Measurements from ENCODE around the gene ADIG.

The ADIG gene

DNA sequence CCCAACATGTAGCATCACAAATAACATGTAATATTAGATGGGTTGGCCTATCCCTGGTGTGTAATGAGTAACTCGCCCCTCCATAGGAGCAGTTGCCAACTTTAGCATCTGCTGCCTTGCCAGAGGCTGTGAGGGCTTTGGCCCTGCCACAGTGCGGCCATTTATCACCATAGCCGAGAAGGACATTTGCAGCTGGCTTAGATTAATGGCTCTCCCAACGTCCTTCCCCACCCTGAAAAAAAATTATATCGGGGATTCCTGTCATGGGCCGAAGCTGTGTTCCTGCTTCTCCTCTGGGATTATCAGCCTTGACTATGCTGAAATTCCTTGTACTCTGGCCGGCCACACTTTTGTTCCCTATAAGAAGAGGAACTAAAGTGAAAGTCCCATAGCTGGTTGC, 7.6 kb upstream of the ADIG start:
- TF ChIP-seq, protein P1, sequence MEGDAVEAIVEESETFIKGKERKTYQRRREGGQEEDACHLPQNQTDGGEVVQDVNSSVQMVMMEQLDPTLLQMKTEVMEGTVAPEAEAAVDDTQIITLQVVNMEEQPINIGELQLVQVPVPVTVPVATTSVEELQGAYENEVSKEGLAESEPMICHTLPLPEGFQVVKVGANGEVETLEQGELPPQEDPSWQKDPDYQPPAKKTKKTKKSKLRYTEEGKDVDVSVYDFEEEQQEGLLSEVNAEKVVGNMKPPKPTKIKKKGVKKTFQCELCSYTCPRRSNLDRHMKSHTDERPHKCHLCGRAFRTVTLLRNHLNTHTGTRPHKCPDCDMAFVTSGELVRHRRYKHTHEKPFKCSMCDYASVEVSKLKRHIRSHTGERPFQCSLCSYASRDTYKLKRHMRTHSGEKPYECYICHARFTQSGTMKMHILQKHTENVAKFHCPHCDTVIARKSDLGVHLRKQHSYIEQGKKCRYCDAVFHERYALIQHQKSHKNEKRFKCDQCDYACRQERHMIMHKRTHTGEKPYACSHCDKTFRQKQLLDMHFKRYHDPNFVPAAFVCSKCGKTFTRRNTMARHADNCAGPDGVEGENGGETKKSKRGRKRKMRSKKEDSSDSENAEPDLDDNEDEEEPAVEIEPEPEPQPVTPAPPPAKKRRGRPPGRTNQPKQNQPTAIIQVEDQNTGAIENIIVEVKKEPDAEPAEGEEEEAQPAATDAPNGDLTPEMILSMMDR (IDR thresholded peaks at IDR 0.05; ENCODE audit: extremely low read depth, missing control alignments), result no peak
- no peak for DNase-seq (ENCODE audit: low spot score)

DNA sequence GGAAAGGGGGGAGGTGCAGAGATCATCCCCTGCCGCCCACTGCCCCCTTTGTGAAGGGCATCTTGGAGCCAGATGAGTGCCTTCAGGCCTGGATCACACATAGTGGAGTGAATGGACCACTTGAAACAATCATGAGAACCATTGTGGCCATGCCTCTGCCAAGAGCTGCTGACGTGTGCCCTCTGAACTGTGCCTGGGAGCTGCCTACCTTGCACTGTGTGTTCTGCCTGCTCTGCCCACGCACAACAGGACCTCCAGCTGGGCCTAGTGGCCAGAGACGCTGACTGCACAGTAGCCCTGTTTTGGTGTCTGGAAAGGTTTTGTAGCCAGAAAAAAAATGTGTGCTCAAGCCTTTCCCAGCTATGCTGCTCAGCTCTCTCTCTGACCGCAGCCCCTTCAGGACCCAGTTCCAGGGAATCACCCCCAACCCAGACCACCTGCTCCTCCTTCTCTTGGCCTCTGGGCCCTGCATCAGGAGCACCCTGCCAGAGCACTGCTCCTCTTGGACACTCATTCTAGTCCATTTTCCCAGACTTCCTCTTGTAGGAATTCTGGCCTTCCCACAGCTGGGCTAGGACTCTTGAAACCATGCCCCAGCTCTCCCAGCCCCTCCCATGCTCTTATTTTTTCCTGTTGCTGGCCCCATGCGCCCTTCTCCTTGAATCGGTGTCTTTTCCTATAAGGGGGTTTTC, 1.6 kb upstream of the ADIG start:
- TF ChIP-seq, protein P1 (IDR thresholded peaks at IDR 0.05; ENCODE audit: extremely low read depth, missing control alignments), result no peak
- DNase-seq (ENCODE audit: low spot score), result no peak

DNA sequence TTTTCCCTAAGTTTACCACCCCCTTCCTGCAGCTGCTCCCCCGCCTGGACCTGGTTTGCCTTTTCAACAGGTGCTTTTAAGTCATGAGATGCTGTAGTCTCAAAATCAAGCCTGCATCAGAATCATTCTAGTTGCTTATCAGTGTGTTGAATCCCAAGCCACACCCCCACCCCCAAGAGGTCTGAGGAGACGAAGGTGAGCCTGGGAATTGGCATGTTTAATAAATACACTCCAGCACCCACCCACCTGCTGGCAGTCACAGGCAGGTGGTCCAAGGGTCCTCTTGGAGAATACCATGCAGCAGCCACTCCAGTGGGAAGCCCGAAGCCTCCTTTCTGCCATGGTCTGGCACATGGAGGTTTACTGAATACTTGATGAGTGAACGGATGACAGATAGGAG, 1.1 kb upstream of the ADIG start:
- TF ChIP-seq, protein P1 (IDR thresholded peaks at IDR 0.05; ENCODE audit: extremely low read depth, missing control alignments), result no peak
- DNase-seq (ENCODE audit: low spot score), result no peak

DNA sequence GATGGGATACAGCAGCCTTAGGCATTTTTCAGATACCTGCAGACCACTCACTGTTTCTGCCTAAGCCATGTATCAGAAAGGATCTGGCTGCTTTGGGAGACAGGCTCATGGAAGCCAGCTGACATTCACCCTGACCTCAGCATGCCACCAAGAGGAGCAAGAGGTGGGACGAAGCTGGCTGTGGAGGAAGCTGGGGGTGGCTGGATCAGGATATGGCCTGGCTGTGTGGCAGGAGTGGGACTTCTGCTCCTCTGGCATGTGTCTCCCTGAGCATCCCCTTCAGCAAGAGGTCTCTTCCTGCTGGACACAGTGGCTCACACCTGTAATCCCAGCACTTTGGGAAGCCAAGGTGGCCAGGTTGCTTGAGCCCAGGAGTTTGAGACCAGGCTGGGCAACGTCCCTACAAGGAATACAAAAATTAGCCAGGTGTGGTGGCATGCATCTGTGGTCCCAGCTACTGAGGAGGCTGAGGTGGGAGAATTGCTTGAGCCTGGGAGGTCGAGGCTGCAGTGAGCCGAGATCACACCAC, 897 bp downstream of the ADIG start:
- TF ChIP-seq, protein P1 (IDR thresholded peaks at IDR 0.05; ENCODE audit: extremely low read depth, missing control alignments), result no peak
- no peak for DNase-seq (ENCODE audit: low spot score)

DNA sequence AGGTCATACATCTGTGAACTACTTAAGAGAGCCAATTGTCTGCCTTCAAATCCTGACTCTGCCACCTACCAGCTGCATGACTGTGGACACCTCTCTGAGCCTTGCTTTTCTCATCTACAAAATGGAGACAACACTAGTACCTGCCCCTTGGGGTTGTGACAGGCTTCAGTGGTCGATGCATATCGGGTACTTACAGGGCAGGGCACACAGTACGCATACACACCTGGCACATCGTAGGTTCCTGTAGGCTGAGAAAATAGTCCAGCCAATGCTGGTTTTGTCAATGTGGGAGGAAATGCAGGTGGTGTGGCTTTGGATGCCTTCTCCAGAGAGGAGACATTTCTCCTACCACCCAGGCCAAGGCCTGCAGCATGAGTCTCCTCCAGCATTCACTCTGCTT, 2.3 kb downstream of the ADIG start:
- TF ChIP-seq, protein P1 (IDR thresholded peaks at IDR 0.05; ENCODE audit: extremely low read depth, missing control alignments), result no peak
- no peak for DNase-seq (ENCODE audit: low spot score)

DNA sequence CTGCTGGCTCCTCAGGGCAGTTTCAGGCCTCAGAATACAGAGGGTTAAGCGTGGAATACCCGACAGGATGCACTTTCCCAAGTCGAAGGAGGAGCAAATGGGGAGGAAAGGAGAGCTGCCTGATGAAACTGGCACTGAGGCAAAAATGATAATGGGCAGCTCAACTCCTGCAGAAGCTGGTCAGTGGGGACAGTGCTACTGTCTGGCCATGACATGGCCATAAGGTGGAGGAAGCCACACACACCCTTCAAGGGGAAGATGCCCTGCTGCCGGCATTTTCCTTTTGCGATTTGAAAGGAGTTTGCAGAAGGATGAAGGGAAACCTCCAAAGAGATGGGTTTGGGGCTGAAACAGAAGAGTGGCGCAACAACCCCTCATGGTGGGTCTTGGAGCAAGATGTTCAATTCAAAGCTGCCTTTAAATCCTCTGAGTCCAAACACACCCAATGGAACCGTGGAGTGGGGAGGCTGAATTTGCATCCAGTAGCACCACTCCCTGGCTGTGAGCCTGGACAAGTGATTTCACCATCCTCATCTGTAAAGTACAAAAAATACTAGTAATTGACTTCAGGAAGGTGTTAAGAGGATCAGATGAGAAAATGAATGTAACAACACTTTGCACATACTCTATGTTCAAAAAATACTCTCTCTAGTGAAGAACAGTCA, 3.2 kb downstream of the ADIG start:
- TF ChIP-seq, protein P1 (IDR thresholded peaks at IDR 0.05; ENCODE audit: extremely low read depth, missing control alignments), result no peak
- DNase-seq (ENCODE audit: low spot score), result no peak

DNA sequence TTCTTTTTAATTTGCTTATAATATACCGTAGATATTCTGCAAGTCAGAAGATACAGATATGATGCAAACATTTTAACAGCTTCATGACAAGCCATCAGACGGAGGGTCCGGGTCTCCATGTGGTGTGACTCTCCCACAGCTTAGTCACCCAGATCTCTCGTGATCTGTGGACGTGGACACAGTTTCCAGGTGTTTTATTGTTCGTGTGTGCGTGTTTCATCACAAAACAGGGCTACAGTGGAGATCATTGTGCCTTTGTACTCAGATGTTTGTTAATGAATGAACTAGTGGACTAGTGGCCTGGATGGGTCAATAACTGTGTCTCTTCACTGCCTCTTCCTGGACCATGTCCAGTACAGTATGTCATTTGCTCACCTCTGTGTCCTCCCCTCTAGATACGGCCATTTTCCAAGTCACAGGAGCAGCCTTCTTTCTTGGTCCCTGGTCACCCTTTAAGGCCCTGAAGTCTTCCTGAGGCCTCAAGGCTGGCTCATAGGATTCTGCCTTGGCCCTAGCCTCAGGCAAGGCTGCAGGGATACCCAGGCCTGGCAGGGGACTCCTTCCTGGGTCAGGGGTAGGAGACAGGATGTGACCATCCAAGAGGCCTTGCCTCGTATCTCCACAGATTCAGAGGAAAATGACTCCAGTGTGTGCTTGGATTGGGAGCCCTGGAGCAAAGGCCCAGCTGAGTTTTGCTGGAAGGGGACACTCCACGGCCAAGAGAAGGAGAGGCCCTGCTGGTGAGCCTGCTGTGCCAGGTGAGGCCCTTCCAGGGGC, 4.6 kb downstream of the ADIG start:
- TF ChIP-seq, protein P1 (IDR thresholded peaks at IDR 0.05; ENCODE audit: extremely low read depth, missing control alignments), result no peak
- no peak for DNase-seq (ENCODE audit: low spot score)
